ENCODE data around the gene TRAF3.
"Not testable (repeated sequence)": the region's sequence is repeated elsewhere in the genome, so short reads cannot be mapped to it uniquely, and the experiment has no call there.

The TRAF3 gene

DNA sequence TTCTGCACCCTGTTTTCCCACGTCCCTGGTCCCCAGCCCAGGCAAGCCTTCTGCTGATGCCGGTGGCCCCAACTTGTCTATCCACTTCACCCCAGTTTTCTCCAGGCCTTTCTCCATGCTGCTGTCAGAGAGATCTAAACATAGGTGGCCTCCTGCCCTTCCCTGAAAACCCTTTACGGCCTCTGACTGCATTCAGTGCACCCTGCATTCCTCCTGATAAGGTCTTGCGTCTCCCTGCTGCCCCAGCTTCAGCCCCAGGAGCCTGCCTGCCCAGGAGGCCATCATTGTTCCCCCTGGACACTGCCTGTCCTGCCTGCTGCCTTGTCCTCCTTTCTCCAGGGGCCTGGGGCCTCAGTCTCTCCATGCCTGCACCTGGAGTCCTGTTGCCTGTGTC lies 29.8 kb downstream of the TRAF3 start:
- DNase-seq = no peak

DNA sequence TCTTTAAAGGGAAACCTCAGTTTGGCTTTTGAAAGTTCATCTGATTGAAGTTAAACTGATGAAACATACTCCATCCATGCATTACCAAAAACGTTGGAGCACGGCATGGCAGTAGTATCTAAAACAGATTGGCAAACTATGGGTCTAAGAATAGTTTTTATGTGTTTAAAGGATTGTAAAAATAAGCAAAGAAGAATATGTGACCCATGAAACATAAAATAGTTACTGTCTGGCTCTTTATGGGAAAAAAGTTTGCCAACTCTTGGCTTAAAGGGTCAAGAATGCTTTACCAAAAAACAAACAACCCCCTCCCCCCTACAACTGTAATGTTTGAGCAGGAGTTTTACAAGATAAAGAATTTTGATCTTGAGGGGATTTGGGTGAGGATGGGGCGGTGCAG lies 32.6 kb downstream of the TRAF3 start:
- DNase-seq = no peak

DNA sequence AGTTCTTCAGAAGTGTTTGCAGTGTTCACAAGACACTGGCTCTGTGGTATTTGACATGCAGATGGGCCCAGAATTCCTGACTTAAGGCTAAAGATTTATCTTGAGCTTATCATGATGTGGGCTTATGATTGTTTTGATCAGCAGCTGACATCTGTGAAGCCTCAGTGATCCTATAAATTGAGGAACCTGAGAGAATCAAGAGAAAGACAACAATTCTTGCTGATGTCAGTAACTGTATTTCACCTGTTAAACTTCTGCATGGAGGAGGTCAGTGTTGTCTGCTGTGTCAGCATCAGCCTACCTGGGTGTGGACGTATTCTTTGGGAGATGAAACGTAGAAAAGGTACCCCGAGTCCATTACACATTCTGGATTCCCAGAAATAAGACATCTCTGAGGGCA lies 33.3 kb downstream of the TRAF3 start:
- DNase-seq = no peak

DNA sequence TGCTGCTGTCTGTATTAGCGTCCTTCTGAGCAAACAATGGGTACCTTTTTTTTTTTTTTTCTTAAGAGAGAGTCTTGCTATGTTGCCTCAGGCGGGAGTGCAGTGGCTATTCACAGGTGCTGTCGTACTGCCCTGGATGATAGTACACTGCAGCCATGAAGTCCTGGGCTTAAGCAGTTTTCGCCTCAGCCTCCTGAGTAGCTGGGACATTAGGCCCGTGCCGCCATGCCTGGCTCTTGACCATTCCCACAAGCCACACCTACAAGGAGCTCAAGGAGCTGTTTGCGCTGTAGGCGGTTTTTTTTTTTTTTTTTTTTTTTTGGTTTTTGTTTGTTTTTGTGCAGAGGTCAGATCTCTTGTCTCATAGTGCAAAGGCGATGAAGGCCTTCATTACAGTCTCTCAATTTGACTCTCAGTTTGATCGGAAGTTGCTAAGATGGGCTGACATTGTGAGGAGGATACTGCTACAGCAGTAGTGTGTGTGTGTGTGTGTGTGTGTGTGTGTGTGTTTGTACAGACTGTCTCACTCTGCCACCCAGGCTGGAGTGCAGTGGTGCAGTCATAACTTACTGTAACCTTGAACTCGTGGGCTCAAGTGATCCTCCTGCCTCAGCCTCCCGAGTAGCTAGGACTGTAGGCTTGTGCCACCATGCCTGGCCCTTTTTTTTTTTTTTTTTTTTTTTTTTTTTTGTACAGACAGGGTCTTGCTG lies 34.2 kb downstream of the TRAF3 start:
- DNase-seq = no peak

DNA sequence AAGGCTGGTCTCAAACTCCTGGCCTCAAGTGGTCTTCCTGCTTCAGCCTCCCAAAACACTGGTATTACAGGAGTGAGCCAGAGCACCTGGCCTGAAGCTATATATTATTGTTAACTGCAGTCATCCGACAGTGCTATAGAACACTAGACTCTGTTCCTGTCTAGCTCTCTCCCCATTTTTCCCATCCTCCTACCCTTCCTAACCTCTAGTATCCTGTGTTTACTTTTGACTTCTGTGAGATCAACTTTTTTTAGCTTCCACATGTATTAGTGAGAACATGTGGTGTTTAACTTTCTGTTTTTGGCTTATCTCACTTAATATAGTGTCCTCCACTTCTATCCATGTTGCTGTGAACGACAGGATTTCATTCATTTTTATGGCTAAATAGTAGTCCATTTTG lies 34.7 kb downstream of the TRAF3 start:
- DNase-seq = no peak

DNA sequence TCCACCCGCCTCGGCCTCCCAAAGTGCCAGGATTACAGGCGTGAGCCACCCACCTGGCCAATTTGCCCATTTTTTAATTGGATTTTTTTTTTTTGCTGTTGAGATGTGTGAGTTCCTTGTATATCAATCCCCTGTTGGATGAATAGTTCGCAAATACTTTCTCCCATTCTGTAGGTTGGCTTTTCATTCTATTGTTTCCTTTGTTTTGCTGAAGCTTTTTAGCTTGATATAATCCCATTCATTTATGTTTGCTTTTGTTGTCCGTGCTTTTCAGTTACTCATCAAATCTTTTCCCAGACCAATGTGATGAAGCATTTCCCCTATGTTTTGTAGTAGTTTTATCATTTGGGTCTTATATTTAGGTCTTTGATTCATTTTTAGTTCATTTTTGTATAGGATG lies 36.4 kb downstream of the TRAF3 start:
- DNase-seq = no peak

DNA sequence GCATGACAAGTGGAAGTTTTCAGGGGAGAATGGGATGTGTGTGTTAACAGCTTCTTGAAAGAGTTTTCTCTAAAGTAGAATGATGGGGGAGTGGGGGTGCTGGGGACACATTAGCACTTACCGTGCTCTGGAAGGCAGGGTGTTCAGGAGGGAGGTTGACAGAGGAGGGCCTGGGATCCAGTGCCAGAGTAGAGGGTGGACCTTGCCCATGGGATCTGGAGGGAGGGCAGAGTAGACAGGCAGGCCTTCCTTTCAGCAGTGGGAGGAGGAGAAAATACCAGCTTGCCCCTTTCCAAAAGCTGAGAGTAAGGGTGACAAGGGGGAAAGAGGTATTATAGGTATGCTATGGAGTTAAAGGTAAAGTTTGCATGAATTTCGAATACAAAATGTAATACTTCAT lies 40.1 kb downstream of the TRAF3 start:
- DNase-seq = no peak

DNA sequence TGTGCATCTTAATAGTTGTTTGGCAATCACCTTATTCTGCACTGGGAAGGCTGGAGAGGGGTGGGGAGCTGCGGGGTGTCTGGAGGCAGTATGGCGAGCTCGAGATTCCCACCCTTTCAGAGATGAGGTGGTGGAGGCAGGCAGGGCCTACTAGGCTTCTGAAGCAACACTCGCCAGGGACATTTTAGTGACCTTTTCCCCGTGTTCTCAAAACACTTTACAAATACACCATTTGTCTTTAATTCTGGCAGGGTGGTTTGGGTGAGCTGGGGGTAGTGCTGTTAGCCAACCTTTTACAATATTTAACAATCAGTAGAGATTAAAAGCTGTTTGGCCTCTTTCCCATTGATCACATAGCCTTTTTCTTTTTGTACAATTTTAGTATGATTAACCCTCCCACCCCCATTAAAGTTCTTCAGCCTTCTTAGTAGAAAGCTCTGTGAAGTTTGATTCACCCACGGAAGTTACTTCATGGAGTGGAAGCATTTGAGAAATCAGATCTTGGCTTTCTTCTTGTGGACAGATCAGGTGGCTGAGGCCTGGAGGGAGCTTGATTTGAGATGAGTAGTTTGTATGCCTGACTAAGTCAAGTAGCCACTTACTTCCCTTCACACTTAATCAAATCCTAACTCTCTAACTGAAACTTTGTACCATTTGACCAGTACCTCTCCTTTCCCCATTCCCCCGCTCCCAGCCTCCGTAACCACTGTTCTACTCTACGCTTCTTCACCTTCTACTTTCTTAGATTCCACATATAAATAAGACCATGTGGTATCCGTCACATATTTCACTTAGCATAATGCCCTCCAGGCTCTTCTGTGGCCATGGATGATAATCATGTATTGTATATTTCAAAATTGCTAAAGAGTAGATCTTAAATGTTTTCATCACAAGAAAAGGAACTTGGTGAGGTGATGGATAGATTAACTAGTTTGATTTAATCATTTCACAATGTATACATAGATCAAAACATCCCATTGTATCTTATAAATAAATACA lies 41.0 kb downstream of the TRAF3 start:
- DNase-seq = no peak

DNA sequence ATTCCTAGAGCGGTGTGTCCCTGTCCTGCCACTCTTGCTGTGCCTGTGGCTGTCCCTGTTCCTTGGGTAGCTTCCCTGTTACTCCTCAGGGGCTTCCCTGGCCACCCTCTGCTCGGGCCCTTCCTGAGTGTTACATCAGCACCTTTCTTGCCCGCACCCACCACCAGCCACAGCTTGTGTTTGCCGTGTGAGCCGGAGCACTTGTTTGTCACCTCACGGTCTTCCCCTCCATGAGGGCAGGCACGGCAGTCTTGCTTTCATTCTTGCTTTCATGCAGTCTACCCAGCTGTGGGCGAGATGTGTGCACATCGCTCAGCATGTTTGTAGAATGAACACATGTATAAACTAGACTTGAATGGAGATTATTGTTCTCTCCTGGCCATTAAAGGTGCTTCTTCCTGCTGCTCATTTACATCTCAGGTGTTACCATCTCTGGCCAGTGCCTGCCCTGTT lies 42.0 kb downstream of the TRAF3 start:
- peak; percentile 14 for DNase-seq

DNA sequence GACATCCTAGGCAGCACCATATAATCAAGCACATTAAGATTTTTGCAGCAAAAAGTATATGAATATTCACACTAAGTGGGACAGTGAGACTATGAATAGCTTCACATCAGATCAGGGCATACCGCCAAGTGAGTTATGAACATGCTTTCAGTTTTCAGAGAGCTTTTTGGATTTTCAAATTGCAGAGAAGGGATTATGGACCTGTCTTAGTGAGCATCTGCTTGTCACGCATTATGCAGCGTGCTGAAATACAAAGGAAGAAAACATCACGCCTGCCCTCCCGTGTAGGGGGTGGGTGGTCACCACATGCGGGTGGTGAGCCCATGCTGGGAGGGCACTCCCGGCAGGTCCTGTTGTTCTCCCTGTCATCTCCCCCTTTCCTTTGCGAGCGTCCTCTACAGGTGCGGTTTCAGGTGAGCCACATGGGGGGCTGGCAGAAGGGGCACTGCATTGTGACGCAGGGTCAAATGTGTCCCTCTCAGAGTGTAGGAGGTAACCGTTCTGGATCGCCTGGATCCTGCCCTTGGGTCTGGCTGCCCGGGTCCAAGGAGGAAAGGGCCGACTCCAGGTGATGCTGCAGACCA lies 42.6 kb downstream of the TRAF3 start:
- DNase-seq = peak; percentile 58

DNA sequence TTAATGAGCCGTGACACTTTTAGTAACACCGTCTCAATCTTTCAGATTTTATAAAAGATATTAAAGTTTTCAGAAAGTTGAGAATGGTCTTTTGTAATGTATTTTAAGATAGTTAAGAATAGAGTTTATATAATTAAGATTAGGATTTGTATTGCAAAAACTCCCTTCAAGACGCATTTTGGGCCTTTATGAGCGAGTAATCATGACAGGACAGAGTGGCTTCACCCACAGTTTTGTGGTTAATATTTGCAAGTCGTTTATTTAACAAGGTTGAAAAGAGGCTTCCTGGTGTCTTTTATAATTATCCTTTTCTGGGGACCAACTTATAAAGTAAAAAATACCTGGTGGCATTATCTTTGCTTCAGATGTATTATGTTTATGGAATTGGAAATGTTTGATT lies 44.0 kb downstream of the TRAF3 start:
- no peak for DNase-seq

DNA sequence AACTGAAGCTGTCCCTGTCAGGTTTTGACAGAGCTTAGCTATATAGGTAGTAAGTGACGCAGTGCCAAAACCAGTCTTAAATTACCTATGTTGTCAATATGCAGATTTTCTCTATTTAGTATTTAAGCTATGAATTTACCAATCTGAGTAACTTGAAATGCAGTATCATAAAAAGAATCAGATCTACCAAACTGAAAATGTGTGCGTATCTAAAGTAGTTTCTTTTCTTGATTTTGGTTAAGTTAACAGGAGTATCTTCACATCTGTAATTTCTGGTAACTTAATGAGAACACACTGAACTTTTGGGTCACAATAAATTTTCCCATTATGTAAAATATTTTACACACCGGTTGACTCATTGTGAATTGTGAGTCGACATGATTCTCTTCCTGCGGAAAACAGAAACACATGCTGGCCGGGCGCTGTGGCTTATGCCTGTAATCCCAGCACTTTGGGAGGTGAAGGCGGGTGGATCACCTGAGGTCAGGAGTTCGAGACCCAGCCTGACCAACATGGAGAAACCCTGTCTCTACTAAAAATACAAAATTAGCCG lies 45.1 kb downstream of the TRAF3 start:
- DNase-seq = no peak

DNA sequence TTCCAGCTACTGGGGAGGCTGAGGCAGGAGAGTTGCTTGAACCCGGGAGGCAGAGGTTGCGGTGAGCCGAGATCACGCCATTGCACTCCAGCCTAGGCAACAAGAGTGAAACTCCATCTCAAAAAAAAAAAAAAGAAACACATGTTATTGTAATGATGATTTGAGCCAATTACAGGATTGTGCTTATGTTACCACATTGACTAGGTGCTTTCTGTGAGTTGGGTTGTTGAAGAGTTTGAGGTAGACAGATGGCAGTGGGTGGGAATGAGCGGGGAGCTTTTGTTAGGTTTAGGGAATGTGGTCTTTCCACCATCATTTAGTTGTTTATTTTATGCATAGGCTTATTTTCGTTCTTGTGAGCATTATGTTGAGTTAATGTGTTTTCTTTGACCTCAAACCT lies 45.6 kb downstream of the TRAF3 start:
- not testable (repeated sequence) for DNase-seq

DNA sequence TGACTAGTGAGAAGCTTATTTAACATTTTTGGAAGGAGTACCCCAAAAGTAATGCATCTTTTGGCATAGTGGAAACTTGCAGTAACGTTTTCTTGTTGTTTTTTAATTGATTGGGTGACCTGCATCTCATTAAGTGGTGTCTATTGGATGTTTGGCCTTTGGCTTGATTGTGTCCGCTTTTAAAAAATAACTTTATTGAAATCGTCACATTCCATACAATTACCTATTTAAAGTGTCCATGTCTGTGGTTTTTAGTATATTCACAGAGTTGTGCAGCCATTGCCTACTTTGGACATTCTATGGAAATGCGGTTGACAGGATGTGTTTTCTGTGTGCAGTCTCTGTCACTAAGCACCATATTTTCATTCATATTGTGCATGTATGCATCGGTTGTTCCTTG lies 46.3 kb downstream of the TRAF3 start:
- no peak for DNase-seq

DNA sequence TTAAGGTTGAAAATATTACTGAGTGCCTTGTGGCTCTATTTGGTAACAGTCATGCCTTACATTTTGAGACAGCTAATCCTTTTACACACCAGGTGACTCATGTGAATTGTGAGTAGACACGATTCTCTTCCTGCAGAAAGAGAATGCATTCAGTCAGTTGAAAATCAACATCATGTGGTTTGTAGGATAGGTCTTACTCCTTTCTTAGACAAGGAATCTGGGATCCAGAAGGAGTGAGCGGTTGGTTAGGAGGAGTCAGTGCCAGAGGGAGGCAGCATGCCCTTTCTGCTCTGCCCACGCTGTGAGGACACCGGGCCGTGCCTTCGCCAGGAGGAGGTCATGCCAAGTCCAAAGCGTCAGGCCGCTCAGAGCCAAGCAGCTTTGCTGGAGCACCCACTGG lies 47.6 kb downstream of the TRAF3 start:
- peak; percentile 31 for DNase-seq

DNA sequence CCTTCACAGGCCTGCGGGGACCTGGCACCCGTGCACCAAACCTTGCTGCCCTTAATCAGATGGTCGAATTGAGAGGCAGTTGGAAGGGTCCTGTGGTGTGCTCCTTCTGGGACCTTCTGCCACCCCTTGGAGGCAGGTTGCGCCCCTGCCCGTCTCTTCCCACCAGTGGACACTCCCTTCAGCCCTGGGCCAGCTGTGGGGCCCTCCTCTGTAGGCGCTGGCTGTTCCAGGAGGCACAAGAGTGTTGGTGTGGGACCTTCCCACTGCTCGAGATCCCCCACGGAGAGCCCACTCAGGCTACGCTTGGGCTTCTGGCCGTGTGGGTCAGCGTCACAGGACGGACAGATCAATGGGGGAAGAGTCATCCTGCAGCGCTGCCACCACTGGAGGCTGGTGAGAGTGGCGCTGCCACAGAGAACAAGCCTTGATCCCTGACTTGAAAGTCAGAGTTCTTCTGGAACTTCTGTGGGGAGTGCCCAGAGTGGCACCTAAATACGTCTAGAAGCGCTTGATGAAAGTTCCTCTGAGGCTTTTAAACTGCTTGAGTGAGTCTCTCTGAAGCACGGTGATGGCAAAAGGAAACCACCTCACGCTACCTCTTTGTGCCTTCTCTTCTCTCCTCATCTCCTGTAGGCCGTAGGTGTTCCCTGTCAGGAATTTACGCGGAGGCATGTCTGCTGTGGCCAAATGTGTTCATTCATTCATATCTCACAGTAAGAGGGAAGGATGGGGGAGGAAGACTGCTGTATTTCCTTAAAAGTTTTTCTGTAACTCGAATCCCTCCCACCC lies 48.3 kb downstream of the TRAF3 start:
- DNase-seq = no peak

DNA sequence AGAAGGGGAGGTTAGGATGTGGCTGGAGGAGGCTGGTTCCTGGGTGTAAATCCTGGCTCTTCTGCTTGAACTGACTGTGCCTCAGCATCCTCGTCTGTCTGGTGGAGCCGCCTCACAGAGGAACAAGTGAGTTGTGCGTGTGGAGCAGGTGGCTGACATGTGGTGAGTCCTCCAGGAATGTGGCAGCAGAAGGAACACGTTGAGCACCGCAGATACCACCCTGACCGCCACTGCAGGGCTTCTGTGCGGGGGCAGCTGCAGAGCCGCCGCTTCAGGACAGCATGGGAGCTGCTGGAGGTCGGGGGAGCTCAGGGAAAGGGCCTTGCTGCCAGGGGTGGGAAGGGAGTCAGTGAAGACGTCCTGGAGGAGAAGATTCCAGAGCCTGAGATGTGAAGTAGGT lies 48.9 kb downstream of the TRAF3 start:
- DNase-seq = no peak

DNA sequence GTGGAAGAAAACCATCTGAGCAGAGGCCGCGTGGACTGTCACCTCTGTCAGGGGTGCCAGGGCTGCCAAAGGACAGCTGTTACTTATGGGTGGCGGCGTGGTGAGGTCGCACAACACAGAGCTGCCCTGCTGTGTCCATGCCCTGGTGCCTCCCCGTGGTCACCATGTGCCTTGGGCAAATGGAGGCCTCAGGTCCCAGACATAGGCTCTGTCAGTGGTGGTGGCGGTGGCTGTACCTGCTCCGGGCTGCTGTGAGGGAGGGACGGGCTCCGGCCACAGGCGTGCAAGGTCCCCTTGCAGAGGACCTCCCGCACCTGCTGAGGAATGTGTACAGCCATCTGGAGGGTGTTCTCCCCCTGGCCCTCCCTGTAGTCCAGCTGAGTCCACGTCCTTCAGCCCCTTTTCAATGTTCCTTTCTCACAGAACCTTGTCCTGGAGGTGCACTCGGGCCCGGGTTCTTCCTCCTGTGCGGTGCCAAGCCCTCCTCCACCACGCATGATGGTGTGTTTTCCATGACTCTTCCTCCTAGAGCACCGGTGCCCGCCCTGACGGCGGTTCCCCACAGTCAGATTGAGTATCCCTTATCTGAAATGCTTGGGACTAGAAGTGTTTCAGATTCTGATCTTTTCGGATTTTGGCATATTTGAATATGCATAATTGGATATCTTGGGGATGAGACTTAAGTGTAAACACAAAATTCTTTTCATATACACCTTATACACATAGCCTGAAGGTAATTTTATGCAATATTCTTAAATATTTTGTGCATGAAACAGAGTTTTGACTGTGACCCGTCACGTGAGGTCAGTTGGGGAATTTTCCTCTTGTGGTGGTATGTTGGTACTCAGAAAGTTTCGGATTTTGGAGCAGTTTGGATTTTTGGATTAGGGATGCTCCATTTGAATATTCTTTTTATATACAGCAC lies 49.8 kb downstream of the TRAF3 start:
- no peak for DNase-seq

DNA sequence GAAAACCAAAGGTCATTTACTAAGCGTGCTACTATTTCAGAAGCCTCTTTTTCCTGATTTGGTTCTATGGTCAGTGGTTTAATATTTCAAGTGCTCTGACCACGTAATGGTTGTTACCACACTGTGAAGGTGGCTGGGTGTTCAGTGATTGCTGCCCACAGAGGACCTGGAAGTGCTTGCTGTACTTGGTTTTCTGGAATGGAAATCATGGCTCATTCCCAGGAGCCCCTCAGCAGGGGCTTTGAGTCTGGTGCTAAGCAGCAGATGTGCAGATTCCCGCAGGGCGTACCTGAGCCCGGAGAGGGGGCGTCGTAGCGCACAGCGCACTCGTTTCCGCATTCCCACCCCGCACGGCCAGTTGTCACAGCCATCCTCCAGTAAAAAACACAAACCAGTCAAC lies 50.5 kb downstream of the TRAF3 start:
- DNase-seq = no peak

DNA sequence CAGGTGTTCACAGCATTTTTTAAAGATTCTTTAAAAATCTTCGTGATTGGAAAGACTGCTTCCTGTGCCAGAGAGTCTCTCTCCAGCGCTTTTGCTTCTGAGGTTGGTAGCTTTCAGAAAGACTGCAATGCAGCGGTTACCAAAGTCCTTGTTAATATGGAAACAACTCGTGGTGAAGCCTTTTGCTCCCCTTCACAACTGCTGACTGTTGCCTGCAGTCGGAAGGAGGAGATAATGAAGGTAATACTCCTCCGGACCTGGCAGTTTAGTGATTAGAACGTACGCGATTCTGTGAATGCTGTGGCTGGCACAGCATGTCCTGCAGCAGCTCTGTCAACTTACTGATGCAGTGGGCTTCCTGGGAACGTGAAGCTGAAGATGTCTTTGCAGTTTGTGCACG lies 50.9 kb downstream of the TRAF3 start:
- no peak for DNase-seq

DNA sequence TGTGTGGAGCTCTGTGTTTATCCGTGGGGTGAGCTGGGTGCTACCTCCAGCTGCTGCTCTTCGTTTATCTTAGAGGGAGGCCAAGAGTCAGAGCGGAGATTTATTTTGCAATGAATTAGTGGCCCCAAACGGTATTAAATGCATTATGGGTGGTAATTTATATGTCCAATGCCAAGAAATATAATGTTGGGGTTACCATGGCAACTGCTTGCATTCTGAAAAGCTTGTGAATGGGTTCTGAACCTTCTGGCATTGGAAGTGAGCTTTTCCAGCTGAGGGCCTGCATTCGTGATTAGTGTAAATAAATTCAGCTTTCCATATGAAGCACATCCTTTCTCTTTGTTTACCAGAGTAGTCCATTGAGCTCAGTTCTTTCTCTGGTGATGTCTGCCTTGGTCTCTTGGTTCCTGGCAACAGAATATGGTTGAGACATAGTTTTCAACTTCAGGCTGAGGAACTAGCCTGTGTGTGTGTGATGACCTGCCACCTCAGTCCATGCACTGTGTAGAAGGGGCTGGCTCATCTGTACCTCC lies 51.8 kb downstream of the TRAF3 start:
- DNase-seq = peak; percentile 29

All from fibroblast of skin of scalp (primary cell).